Activated CD4-positive, alpha-beta T cell treated with anti-CD3 and anti-CD28 coated beads, Interleukin-2, amount 10 ng/mL, durations not matched to agents 24 days and 14 days (primary cell): Measurements from ENCODE around the gene GABRA4. TPM values are rescaled to one million over a fixed set of nuclear protein-coding genes. Genes with fewer than 3 reads are reported as not detected.

ENCODE experiments used
- DNase-seq: peaks from one replicate; pipeline ENCODE4 v3.0.0; 2022
- H3K27ac Mint-ChIP-seq: one replicate; pipeline ENCODE4 v1.8.0; 2022; ENCODE audit warnings: mild to moderate bottlenecking, mixed read lengths
- H3K27me3 Mint-ChIP-seq: one replicate; pipeline ENCODE4 v1.8.0; 2022; ENCODE audit warnings: mixed read lengths
- H3K36me3 Mint-ChIP-seq: one replicate; pipeline ENCODE4 v1.8.0; 2022; ENCODE audit warnings: low read depth, mild to moderate bottlenecking, mixed read lengths
- H3K4me1 Mint-ChIP-seq: one replicate; pipeline ENCODE4 v1.8.0; 2021; ENCODE audit warnings: mixed read lengths
- H3K4me3 Mint-ChIP-seq: one replicate; pipeline ENCODE4 v1.8.0; 2022; ENCODE audit warnings: mild to moderate bottlenecking, moderate library complexity, mixed read lengths
- H3K9me3 Mint-ChIP-seq: one replicate; pipeline ENCODE4 v1.8.0; 2021; ENCODE audit warnings: mixed read lengths
- intact Hi-C: fragments of 100-400 bp; cut with micrococcal nuclease; formaldehyde crosslinking; loops from one replicate; pipeline ENCODE4 v1.15.1; 2023
- total RNA-seq: library from RNA; stranded (reverse); gene quantifications from 2 replicates; pipeline ENCODE4 v1.2.3, GENCODE V29; 2022

GABRA4 gene
- total RNA-seq, 1 donor from 2014 or later, result not detected

- Mint-ChIP-seq H3K36me3 (no peaks in the 10 kb centered on the region), H3K4me3 (no peak overlapping the region), H3K9me3 (peaks cover 3% of the 10 kb centered on the region), H3K27ac (no peak overlapping the region), H3K27me3 (no peaks in the 10 kb centered on the region), H3K4me1 (no peaks in the 10 kb centered on the region)
- intact Hi-C loops, result no loop called here
- DNase-seq, result no peak
Observed at GRCh38 chr4:46870411-46870810, 123.0 kb downstream of the GABRA4 start.

Other genes with a start within 250 kb of the GABRA4 start
- gene COX7B2, start 84.3 kb downstream of the GABRA4 start, total RNA-seq, result not detected in 2 replicates
- gene GABRB1, start 38.0 kb upstream of the GABRA4 start, total RNA-seq, result not detected in 2 replicates